GM18517 (cell line): ENCODE data around the gene CXCL10.
"Not testable (repeated sequence)": the region's sequence is repeated elsewhere in the genome, so short reads cannot be mapped to it uniquely, and the experiment has no call there.

ENCODE experiments used
- ATAC-seq: cut with Tn5 transposase; IDR thresholded peaks from one replicate; pipeline ENCODE4 v1.9.1; 2021; ENCODE audit warnings: mild to moderate bottlenecking, moderate library complexity; ENCODE audit not compliant: unreplicated experiment

The CXCL10 gene

DNA sequence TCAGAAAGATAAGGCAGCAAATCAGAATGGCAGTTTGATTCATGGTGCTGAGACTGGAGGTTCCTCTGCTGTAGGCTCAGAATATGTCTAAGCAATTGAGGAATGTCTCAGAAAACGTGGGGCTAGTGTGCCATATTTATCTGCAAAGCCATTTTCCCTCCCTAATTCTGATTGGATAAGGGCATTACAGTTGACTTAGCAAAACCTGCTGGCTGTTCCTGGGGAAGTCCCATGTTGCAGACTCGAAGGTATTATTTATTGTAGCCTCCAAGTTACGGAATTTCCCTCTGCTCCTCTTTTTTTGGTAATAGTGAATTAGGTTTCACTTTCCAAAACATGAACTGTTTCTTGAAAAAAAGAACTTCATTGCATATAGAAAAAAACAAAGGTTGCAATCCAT is at the start of gene CXCL10:
CXCL10 (minus strand) TSS at position 109 of the 400 bp plus-strand sequence; CDS start at position 43, 66 bp downstream.
- no peak for ATAC-seq

DNA sequence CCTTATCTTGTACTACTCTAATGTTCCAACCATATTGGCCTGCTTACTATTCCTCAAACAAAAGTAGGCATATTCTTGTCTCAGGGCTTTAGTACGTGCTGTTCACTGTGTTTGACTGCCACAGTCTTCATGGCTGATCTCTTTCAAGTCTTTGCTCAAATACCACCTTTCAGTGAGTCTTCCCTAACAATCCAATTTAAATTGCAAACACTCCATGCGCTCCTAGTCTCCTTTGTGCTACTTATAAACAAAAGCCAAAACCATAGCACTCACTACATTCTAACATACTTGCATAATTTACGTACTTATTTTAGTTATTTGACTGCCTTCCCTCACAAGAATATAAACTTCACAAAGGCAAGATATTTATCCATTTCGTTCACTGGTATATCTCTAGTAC is 49.5 kb upstream of the CXCL10 start:
- ATAC-seq = no peak

DNA sequence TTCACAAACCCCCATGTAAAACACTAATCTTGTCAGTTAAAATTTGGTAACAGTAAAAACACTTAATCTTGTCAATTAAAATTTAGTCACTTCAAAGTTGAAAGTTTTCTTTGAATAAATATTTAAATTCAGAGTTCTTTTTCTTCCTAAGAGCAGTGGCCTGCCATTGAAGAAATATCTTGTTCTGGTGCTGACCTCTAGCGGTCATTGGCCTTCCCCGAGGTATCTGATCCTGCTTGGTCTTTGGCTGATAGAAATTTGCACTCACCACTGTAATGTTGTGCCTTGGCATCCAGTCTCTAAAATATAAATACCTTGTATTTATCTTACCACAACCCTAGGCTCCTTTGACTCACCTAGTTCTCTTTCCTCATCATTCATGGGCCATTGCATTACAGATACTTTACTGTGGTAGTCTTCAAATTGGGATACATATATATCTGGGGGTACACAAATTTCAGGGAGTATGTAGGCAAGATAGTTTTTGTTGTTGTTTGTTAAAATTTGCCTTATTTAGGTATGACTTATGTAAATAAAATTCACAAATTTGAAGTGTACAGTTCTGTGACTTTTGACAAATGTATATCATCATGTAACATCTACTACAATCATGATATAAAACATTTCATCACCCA is 44.5 kb upstream of the CXCL10 start:
- peak; percentile 81 for ATAC-seq

DNA sequence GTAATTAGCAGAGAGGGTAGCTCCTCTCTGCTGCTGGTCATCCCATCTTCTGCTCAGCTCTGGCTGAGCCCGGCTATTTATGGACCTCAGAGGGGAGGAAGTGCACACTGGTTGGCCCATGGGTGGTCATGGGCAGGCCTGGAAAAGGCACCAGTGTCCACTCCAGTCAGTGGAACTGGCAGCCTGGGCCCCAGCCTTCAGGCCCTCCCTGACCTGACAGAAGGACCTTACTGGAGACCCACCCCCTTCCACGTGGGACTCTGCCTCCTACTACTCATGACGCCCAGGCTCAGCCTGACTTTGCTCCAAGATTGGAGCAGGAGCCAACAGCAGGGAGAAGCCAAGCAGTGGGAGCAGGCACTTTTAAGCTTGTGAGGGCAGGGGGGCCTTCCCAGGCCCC is 43.2 kb upstream of the CXCL10 start:
- no peak for ATAC-seq

DNA sequence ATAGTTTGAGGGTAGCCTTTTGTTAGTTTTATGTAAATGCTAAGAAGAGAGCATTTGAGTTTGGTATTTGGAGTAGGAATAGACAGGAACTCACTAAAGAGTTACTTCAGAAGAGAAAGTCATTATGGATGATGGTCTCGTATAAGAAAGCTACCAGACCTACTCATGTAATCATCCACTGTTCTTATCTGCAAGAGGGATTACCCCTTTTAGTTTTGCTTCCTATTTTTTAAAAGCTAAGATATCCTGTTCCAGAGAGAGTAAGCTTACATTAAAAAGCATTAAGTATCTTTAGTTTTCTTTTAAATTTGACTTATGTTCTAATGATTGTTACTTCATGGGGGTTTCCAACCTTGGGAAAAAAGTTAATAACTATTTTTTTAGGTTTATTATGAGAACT is 38.7 kb upstream of the CXCL10 start:
- no peak for ATAC-seq

DNA sequence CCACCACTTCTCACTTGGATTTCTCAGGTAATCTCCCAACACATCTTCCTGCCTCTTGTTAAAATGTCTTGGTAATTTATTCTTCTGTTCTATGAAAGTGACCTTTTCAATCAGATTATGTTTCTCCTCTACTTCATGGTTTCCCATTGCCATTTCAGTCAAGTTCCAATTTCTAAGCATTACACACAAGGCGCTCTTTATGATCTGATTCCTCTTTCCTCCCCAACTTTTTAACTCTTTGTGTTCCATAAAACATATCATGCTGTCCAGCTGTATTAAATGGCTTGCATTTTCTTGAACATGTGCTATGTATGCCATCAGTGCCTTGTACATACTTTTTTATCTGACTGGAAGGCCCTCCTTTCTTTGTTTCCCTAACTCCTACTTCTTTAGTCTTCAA is 38.1 kb upstream of the CXCL10 start:
- no peak for ATAC-seq

DNA sequence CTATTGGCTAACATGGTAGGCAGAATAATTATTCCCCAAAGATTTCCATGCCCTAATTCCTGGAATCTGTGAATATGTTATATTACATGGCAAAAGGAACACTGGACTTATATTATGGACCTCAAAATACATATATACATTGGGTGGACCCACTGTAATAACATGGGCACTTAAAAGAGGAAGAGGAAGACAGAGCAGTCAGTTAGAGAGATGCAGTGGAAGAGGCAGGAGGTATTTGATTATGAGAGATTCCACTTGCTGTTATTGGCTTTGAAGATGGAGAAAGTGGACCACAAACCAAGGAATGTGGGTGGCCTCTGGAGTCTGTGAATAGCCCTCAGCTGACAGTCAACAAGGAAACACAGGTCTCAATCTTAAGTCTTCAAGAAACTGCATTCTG is 37.2 kb upstream of the CXCL10 start:
- ATAC-seq = no peak

DNA sequence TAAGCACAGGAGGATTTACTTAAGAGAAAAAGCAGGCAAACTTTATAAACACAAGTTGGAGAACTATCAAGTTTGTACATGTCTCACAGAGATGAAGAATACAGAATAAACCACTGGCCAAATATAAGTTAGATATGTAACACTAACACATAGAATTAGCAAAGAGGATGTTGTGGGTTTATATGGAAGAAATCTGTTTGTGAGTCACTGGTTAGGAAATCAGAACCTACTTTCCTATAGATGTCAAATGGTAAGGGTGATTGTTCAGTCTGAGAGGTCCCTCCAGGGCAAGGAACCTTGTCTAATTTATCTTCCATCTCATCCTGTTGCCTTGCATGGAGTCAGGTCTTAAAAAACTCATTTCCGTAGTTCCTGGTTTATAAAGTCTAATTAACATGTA is 36.5 kb upstream of the CXCL10 start:
- no peak for ATAC-seq

DNA sequence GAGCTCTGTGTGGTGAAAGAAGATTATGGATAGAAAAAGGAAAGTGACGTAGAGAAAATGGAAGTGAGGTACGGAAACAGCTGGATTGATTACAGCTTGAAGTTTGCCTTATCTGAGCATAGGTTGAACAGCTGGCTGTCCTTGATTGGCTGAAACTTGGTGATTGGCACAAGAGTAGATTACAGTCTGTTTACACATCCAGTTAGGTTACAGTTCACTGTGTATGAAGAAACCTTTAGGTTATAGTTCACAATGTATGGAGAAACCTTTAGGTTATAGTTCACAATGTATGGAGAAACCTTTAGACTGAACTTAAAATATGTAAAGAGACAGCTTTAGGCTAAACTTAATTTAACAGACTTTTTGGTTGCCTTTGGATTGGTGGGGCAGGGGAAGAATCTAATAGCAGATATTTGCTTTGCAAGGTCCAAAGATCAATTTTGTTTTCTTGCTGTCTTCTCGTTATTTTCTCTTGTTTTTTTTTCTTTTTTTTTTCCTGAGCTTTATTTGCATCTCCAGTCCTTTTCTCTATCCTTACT is 35.7 kb upstream of the CXCL10 start:
- ATAC-seq = no peak

DNA sequence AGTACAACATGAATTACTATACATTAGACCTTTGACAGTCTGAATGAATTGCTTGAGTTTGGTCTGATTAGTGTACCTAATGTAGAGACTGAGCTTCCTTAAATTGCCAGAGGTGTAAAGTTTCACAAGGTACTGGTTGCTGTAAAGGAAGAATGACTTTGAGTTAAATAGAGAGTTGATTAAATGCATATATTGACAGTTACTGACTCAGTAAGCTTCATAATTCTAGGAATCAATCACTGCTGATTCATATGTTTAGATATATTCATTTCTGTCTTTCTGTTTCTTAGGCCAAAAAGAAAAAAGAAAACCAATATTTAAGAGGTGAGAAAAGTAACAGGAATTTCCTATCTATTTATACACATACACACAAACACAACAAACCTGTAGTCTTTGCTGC is 35.0 kb upstream of the CXCL10 start:
- peak; percentile 42 for ATAC-seq

DNA sequence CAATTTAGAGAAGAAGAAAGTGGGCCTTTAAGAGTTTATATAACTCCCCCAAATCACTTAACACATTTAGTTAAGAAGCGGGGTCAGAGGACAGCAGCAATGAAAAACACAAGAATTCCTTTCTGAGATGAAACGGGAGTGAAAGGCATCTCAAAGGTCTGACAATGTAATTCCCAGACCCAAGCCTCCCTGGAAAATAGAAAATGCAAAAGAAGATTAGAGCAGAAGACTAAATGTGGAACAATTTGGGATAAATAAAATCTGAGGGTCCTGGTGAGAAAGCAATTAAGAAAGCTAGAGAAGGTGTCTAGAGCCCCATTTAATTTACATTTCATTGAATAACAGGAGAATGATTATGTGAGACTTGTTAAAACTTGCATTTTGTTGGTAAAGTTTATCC is 32.1 kb upstream of the CXCL10 start:
- no peak for ATAC-seq

DNA sequence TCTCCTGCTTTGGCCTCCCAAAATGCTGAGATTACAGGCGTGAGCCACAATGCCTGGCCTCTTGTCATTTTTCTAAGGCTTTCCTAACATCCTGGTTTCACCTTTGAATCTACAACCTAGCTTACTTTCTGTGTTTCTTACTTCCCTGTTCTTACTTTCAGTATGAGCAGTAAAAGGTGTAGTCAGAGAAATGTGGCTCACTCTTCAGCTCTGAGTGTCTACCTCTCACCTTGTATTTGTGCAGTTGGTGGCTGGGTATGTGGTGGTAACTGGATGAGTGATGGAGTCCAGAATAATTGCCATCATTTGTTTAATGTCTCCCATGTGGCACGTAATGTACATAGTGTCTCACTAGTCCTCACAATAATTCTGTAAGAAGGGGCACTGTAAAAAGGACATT is 31.7 kb upstream of the CXCL10 start:
- peak; percentile 96 for ATAC-seq

DNA sequence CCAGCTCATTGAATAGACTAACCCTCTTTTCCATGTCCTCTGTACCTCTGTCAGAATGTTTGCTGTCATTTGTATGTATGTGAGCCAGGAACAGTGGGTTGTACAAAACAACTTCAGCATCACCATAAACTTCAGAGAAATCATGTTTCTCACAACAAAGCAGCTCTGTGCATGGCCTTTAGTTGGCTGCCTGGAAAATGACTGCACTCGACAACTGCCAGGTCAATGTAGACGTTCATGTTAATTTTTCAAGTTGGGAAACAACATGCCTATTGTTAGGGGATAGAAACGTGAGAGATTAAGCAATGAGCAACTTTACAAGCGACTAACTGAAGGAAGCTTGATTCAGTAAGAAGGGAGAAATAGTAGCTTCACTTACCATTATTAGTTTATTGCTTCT is 30.4 kb upstream of the CXCL10 start:
- no peak for ATAC-seq

DNA sequence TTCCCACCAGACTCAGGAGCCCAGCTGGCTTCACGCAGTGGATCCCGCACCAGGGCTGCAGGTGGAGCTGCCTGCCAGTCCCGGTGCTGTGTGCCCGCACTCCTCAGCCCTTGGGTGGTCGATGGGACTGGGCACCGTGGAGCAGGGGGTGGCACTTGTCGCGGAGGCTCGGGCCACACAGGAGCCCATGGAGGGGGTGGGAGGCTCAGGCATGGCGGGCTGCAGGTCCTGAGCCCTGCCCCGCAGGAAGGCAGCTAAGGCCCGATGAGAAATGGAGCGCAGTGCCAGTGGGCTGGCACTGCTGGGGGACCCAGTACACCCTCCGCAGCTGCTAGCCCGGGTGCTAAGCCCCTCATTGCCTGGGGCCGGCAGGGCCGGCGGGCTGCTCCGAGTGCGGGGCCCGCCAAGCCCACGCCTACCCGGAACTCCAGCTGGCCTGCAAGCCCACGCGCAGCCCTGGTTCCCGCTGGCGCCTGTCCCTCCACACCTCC is 27.3 kb upstream of the CXCL10 start:
- not testable (repeated sequence) for ATAC-seq

DNA sequence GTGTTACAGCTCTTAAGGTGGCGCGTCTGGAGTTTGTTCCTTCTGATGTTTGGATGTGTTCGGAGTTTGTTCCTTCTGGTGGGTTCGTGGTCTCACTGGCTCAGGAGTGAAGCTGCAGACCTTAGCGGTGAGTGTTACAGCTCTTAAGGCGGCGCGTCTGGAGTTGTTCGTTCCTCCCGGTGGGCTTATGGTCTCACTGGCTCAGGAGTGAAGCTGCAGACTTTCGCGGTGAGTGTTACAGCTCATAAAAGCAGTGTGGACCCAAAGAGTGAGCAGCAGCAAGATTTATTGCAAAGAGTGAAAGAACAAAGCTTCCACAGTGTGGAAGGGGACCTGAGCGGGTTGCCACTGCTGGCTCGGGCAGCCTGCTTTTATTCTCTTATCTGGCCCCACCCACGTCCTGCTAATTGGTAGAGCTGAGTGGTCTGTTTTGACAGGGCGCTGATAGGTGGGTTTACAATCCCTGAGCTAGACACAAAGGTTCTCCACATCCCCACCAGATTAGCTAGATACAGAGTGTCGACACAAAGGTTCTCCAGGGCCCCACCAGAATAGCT is 26.6 kb upstream of the CXCL10 start:
- ATAC-seq = not testable (repeated sequence)

DNA sequence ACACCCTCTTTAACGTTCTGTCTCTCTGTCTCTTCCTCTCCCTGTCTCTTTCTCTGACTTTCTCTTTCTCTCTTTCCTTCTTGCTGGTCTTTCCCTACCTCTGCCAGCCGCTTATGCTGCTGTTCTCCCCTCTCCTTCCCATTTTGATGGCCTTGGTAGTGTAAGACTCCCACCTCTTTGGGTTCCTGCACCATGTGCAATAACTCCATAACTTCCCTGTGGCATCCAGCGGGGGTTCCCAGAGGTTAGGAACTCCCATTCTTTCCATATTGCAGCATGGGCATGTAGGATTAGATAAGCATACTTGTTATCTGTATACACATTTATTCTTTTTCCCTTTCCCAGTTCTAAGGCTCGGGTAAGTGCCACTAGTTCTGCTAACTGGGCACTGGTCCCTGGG is 21.4 kb upstream of the CXCL10 start:
- ATAC-seq = not testable (repeated sequence)

DNA sequence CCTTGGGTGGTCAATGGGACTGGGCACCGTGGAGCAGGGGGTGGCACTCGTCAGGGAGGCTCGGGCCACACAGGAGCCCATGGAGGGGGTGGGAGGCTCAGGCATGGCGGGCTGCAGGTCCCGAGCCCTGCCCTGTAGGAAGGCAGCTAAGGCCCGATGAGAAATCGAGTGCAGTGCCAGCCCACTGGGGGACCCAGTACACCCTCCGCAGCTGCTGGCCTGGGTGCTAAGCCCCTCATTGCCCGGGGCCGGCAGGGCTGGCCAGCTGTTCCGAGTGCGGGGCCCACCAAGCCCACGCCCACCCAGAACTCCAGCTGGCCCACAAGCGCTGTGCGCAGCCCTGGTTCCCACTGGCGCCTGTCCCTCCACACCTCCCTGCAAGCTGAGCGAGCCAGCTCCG is 20.0 kb upstream of the CXCL10 start:
- not testable (repeated sequence) for ATAC-seq

DNA sequence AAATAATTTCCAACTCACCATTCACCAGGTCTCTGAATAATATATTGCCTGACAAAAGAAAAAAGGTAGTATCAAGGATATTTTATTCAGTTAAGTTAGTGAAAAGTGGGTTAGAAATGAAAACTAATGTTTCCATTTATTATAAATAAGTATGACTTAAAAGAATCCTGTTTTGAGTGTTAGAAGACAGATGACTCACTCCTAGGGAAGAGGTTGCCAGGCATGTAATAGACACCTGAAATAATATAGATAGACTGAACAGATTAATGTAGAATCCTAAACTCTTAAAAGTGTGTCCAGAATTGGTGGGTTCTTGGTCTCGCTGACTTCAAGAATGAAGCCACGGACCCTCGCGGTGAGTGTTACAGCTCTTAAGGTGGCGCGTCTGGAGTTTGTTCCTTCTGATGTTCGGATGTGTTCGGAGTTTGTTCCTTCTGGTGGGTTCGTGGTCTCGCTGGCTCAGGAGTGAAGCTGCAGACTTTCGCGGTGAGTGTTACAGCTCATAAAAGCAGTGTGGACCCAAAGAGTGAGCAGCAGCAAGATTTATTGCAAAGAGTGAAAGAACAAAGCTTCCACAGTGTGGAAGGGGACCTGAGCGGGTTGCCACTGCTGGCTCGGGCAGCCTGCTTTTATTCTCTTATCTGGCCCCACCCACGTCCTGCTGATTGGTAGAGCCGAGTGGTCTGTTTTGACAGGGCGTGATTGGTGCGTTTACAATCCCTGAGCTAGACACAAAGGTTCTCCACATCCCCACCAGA is 19.1 kb upstream of the CXCL10 start:
- not testable (repeated sequence) for ATAC-seq

DNA sequence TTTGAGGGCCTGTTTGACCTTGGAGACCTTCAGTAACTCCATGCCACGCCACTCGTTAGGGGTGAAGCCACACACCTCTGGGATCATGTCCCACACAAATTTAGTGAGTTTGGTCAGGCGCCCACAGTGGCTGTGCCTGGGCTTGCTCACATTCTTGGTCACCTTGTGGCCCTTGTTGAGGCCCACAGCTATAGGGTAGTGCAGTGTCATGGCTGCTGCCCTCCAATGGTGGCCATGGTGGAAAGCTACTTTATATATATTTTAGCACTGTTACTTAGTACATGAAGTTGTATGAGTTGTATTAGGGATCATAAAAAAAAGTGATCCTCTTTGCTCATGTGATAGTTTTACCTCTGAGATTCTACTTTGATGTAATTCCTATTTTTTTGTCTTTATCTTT is 13.6 kb upstream of the CXCL10 start:
- no peak for ATAC-seq

DNA sequence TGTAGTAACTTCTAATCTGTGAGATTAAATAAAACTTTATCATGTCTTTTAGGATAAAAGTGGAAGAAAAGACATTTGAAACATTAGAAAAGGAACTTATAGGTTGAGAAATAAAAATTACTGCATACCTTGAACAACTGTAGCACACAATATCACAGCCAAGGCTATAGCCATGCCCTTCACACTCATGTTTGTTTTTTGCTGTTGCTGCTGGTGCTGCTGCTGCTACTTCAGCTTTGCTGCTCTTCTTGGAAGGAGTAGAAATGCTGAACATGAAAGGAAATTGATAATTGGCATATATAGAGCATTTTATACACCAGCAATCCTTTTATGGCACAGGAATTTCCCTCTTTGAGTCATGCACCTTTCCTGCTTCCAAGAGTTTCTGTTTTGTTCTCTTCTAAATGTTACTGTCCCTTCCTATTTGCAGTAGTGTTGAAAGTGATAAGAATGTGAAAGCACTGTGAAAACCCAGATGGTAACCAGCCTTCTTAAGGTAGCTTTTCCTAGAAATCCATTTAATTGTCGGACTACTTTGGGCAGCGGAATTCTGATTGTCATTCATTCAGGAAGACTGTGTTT is 12.6 kb upstream of the CXCL10 start, which contains the start of gene CXCL11:
CXCL11 (minus strand) TSS at position 272 of the 582 bp plus-strand sequence; CDS start at position 189, 83 bp downstream.
- no peak for ATAC-seq

DNA sequence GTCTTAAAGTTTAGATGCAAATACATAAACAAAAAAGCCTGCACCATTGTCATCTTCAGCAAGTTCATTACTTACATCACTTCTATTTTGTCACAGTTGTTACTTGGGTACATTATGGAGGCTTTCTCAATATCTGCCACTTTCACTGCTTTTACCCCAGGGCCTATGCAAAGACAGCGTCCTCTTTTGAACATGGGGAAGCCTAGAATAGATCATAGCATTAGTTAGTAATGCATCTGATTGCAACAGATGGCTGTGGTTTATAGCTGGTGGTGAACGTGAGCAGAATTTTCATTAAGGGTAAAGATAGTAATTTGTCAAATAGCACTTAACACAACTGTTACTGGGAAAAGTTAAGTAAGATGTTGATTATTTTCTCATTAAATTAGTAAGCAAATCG is 11.8 kb upstream of the CXCL10 start:
- no peak for ATAC-seq
